ENCODE measurements around the gene SIPA1L3.

- TF ChIP-seq, protein P1, sequence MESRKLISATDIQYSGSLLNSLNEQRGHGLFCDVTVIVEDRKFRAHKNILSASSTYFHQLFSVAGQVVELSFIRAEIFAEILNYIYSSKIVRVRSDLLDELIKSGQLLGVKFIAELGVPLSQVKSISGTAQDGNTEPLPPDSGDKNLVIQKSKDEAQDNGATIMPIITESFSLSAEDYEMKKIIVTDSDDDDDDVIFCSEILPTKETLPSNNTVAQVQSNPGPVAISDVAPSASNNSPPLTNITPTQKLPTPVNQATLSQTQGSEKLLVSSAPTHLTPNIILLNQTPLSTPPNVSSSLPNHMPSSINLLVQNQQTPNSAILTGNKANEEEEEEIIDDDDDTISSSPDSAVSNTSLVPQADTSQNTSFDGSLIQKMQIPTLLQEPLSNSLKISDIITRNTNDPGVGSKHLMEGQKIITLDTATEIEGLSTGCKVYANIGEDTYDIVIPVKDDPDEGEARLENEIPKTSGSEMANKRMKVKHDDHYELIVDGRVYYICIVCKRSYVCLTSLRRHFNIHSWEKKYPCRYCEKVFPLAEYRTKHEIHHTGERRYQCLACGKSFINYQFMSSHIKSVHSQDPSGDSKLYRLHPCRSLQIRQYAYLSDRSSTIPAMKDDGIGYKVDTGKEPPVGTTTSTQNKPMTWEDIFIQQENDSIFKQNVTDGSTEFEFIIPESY (CRISPR knock-in tag; IDR thresholded peaks at IDR 0.05) = no peak
- TF ChIP-seq ZMAT3 (CRISPR knock-in tag; conservative IDR thresholded peaks at IDR 0.05) = no peak
Observed at GRCh38 chr19:38204096-38204495, 297.1 kb downstream of the SIPA1L3 start.
